ENCODE results near the gene CALR.
"Not testable (repeated sequence)": the region's sequence is repeated elsewhere in the genome, so short reads cannot be mapped to it uniquely, and the experiment has no call there.

The CALR gene

GRCh38 chr19:12952488-12953137 lies 14.2 kb downstream of the CALR start:
- no peak for DNase-seq (ENCODE audit: low read depth)

- no peak for DNase-seq (ENCODE audit: low read depth)
Observed at GRCh38 chr19:12953138-12953798, 14.9 kb downstream of the CALR start.

- DNase-seq (ENCODE audit: low read depth): no peak
Observed at GRCh38 chr19:12953799-12954611, 15.6 kb downstream of the CALR start.

- DNase-seq (ENCODE audit: low read depth): no peak
Observed at GRCh38 chr19:12954612-12954962, 16.2 kb downstream of the CALR start.

- DNase-seq (ENCODE audit: low read depth): not testable (repeated sequence)
Observed at GRCh38 chr19:12955575-12955974, 17.2 kb downstream of the CALR start.

- DNase-seq (ENCODE audit: low read depth): no peak
Observed at GRCh38 chr19:12955996-12956395, 17.6 kb downstream of the CALR start.

- DNase-seq (ENCODE audit: low read depth): peak; percentile 77
Observed at GRCh38 chr19:12956446-12957388, 18.3 kb downstream of the CALR start, which contains the start of gene GADD45GIP1. TSS of gene GADD45GIP1 (minus strand) at chr19:12957223. CDS start at chr19:12957212, 11 bp downstream.

- DNase-seq (ENCODE audit: low read depth): not testable (repeated sequence)
Observed at GRCh38 chr19:12957389-12957952, 19.1 kb downstream of the CALR start.

GRCh38 chr19:12959481-12959880 lies 21.1 kb downstream of the CALR start:
- no peak for DNase-seq (ENCODE audit: low read depth)

- peak; percentile 79 for DNase-seq (ENCODE audit: low read depth)
Observed at GRCh38 chr19:12965017-12965811, 26.8 kb downstream of the CALR start.

- no peak for DNase-seq (ENCODE audit: low read depth)
Observed at GRCh38 chr19:12965812-12966135, 27.4 kb downstream of the CALR start.

- DNase-seq (ENCODE audit: low read depth): no peak
Observed at GRCh38 chr19:12967907-12968306, 29.5 kb downstream of the CALR start.

- DNase-seq (ENCODE audit: low read depth): no peak
Observed at GRCh38 chr19:12969292-12969988, 31.0 kb downstream of the CALR start, which contains the start of gene DAND5. TSS of gene DAND5 (plus strand) at chr19:12969576. CDS start at chr19:12969661, 85 bp downstream.

- no peak for DNase-seq (ENCODE audit: low read depth)
Observed at GRCh38 chr19:12970070-12970820, 31.8 kb downstream of the CALR start.

GRCh38 chr19:12973236-12973635 lies 34.8 kb downstream of the CALR start:
- no peak for DNase-seq (ENCODE audit: low read depth)

- DNase-seq (ENCODE audit: low read depth): no peak
Observed at GRCh38 chr19:12974301-12975220, 36.2 kb downstream of the CALR start.

- no peak for DNase-seq (ENCODE audit: low read depth)
Observed at GRCh38 chr19:12975221-12975741, 36.9 kb downstream of the CALR start.

- DNase-seq (ENCODE audit: low read depth): not testable (repeated sequence)
Observed at GRCh38 chr19:12976109-12976508, 37.7 kb downstream of the CALR start.
